Measurements from ENCODE around the gene LRP1-AS. TPM values are rescaled to one million over a fixed set of nuclear protein-coding genes. Genes with fewer than 3 reads are reported as not detected.
A peak's percentile ranks its signal among the peaks of the same experiment; 100 is the strongest.

Gene LRP1-AS
- total and polyA plus RNA-seq, 3 experiments from 2014 or later: not detected

DNA sequence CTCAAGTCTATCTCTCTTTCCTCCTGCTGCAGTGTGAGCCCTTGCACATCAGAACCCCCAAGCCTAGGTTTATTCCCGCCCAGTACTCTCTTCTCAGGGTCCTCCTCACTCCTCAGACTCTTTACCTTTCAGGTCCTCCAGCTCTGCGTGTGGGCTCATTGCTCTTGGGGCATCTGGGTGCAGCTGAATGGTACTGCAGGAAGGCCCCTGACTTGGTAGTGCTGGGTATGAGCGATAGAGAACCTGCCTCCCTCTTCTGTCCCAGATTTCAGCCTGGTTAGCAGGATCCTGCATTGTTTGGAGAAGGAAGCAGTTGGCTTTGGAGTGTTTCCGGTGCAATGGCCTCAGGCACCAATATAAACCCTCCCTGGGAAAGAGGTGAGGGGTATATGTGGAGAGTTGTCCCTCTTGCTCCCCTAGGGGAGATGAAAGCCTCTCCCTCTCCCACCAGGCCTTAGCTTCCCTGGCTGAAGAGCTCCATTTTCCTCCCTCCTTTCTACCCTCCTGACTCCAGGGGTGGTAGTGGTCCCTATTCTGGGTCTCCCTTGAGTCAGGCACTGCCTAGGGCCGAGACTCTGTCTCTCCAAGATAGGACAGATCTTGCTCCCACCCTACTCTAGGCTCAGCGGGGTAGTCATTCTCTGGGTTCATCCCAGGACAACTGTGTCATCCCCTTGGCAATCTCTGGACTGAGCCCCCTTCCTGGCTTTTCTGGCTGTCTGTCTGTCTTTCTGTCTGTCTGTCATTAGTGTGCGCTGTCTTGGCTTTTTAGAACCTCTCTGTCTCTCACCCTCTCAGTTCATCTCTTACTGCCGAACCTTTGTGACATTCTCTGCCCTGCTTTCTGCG lies 15.3 kb downstream of the LRP1-AS start:
- Mint-ChIP-seq H3K27me3 (peaks cover 3 to 6% of the 10 kb centered on the region in 2 donors), H3K9me3 (no peaks in the 10 kb centered on the region), H3K27ac (no peak overlapping the region), H3K36me3 (peaks cover 0 to 1% (median 0%) of the 10 kb centered on the region in 3 donors), H3K4me1 (peaks cover 3 to 9% (median 9%) of the 10 kb centered on the region in 3 donors), H3K4me3 (peak overlapping the region in 1 of 7 donors; percentile 27)
- Histone ChIP-seq H3K4me1 (ENCODE audit: insufficient read depth, low read length) (peaks cover 7% of the 10 kb centered on the region), H3K9me3 (ENCODE audit: low read length) (no peaks in the 10 kb centered on the region), H3K4me3 (ENCODE audit: low read length) (no peak overlapping the region), H3K27ac (ENCODE audit: low read depth, low read length) (no peak overlapping the region), H3K36me3 (ENCODE audit: insufficient read depth, low read length) (no peaks in the 10 kb centered on the region), H3K27me3 (ENCODE audit: insufficient read depth, low read length, poor library complexity, severe bottlenecking) (no peaks in the 10 kb centered on the region)
- POLR2A ChIA-PET: no interaction called here
- peak in 1 of 5 donors; percentile 29 for DNase-seq
- CTCF ChIA-PET: interaction anchor here (0.9 to 11.6 kb wide), 4 partner anchors 8 to 52 kb away, joined by 3 to 173 read pairs (median 3); no protein-coding TSS in a partner anchor

GRCh38 chr12:57130941-57131340 lies 16.5 kb downstream of the LRP1-AS start:
- H3K4me3 Mint-ChIP-seq: peak overlapping the region in 3 of 7 donors; percentile 2 to 69 (median 27)
- DNase-seq: peak in 1 of 5 donors; percentile 16
- peaks cover 6 to 11% (median 10%) of the 10 kb centered on the region in 3 donors for H3K4me1 Mint-ChIP-seq
- Histone ChIP-seq H3K9me3 (ENCODE audit: low read length) (no peaks in the 10 kb centered on the region), H3K27me3 (ENCODE audit: insufficient read depth, low read length, poor library complexity, severe bottlenecking) (no peaks in the 10 kb centered on the region), H3K4me1 (ENCODE audit: insufficient read depth, low read length) (peaks cover 11% of the 10 kb centered on the region), H3K4me3 (ENCODE audit: low read length) (no peak overlapping the region), H3K27ac (ENCODE audit: low read depth, low read length) (no peak overlapping the region), H3K36me3 (ENCODE audit: insufficient read depth, low read length) (no peaks in the 10 kb centered on the region)
- peaks cover 0 to 1% (median 0%) of the 10 kb centered on the region in 3 donors for H3K36me3 Mint-ChIP-seq
- POLR2A ChIA-PET: no interaction called here
- no peaks in the 10 kb centered on the region for H3K9me3 Mint-ChIP-seq
- peak overlapping the region in 2 of 8 donors; percentile 5 to 7 for H3K27ac Mint-ChIP-seq
- CTCF ChIA-PET: interaction anchor here (0.9 to 11.6 kb wide), 3 partner anchors 19 to 53 kb away, joined by 3 to 173 read pairs (median 6); partner anchors contain the start of gene STAT6
- peaks cover 3 to 8% of the 10 kb centered on the region in 2 donors for H3K27me3 Mint-ChIP-seq

GRCh38 chr12:57129889-57130288 lies 17.5 kb downstream of the LRP1-AS start:
- Mint-ChIP-seq H3K4me1 (peaks cover 6 to 11% (median 10%) of the 10 kb centered on the region in 3 donors), H3K9me3 (no peaks in the 10 kb centered on the region), H3K27me3 (peaks cover 3 to 8% of the 10 kb centered on the region in 2 donors), H3K36me3 (peaks cover 0 to 1% (median 0%) of the 10 kb centered on the region in 3 donors), H3K27ac (peak overlapping the region in 6 of 8 donors; percentile 6 to 89 (median 50)), H3K4me3 (peak overlapping the region; percentile 53 to 88 (median 68))
- ChIA-PET CTCF (interaction anchor here (1.0 to 11.6 kb wide), 3 partner anchors 18 to 127 kb away, joined by 3 to 173 read pairs (median 6); partner anchors contain the start of gene STAT6), POLR2A (no interaction called here)
- Histone ChIP-seq H3K27me3 (ENCODE audit: insufficient read depth, low read length, poor library complexity, severe bottlenecking) (no peaks in the 10 kb centered on the region), H3K9me3 (ENCODE audit: low read length) (no peaks in the 10 kb centered on the region), H3K4me3 (ENCODE audit: low read length) (no peak overlapping the region), H3K27ac (ENCODE audit: low read depth, low read length) (no peak overlapping the region), H3K36me3 (ENCODE audit: insufficient read depth, low read length) (no peaks in the 10 kb centered on the region), H3K4me1 (ENCODE audit: insufficient read depth, low read length) (peaks cover 11% of the 10 kb centered on the region)
- no peak for DNase-seq

- H3K4me1 Mint-ChIP-seq: peaks cover 7 to 11% (median 10%) of the 10 kb centered on the region in 3 donors
- Histone ChIP-seq H3K4me3 (ENCODE audit: low read length) (no peak overlapping the region), H3K36me3 (ENCODE audit: insufficient read depth, low read length) (no peaks in the 10 kb centered on the region), H3K27ac (ENCODE audit: low read depth, low read length) (no peak overlapping the region), H3K27me3 (ENCODE audit: insufficient read depth, low read length, poor library complexity, severe bottlenecking) (no peaks in the 10 kb centered on the region), H3K4me1 (ENCODE audit: insufficient read depth, low read length) (peaks cover 11% of the 10 kb centered on the region), H3K9me3 (ENCODE audit: low read length) (no peaks in the 10 kb centered on the region)
- ChIA-PET CTCF (interaction anchor here (1.0 to 11.6 kb wide), 3 partner anchors 18 to 127 kb away, joined by 3 to 173 read pairs (median 14); partner anchors contain the start of gene STAT6), POLR2A (interaction anchor here (2.0 kb wide), 1 partner anchor 18 kb away, joined by 9 read pairs; the partner anchor contains the start of gene STAT6)
- DNase-seq: peak in 1 of 5 donors; percentile 39
- peak overlapping the region; percentile 53 to 88 (median 77) for H3K4me3 Mint-ChIP-seq
- peaks cover 3 to 8% of the 10 kb centered on the region in 2 donors for H3K27me3 Mint-ChIP-seq
- H3K9me3 Mint-ChIP-seq: no peaks in the 10 kb centered on the region
- peak overlapping the region in 4 of 8 donors; percentile 8 to 89 (median 61) for H3K27ac Mint-ChIP-seq
- H3K36me3 Mint-ChIP-seq: peaks cover 0 to 1% (median 0%) of the 10 kb centered on the region in 3 donors
These were observed 18.0 kb downstream of the LRP1-AS start for GRCh38 chr12:57129321-57129842.

GRCh38 chr12:57128519-57129247 lies 18.7 kb downstream of the LRP1-AS start:
- no peaks in the 10 kb centered on the region for H3K27me3 ChIP-seq (ENCODE audit: insufficient read depth, low read length, poor library complexity, severe bottlenecking)
- POLR2A ChIA-PET: interaction anchor here (0.6 to 2.0 kb wide), 3 partner anchors 17 to 136 kb away, joined by 3 to 9 read pairs (median 5); partner anchors contain the start of gene STAT6

GRCh38 chr12:57127726-57128518 lies 19.5 kb downstream of the LRP1-AS start, which contains the start of gene LRP1:
Gene LRP1, plus strand, starts transcription at chr12:57128483. Its CDS starts 482 bp downstream, at chr12:57128965.
- no peak within 1 kb of the TSS for H3K27ac ChIP-seq (ENCODE audit: low read depth, low read length)
- DNase-seq: peak; percentile 59 to 85 (median 70)
- no peaks in the 10 kb centered on the region for H3K27me3 ChIP-seq (ENCODE audit: insufficient read depth, low read length, poor library complexity, severe bottlenecking)
- H3K9me3 ChIP-seq (ENCODE audit: low read length): no peaks in the 10 kb centered on the region
- Mint-ChIP-seq H3K36me3 (no peaks in the 10 kb centered on the region), H3K4me3 (peak within 1 kb of the TSS; percentile 85 to 97 (median 87)), H3K9me3 (no peaks in the 10 kb centered on the region), H3K27ac (peak within 1 kb of the TSS in 6 of 8 donors; percentile 21 to 95 (median 66)), H3K4me1 (peaks cover 11 to 12% (median 11%) of the 10 kb centered on the region in 3 donors), H3K27me3 (peaks cover 3 to 10% of the 10 kb centered on the region in 2 donors)
- no peaks in the 10 kb centered on the region for H3K36me3 ChIP-seq (ENCODE audit: insufficient read depth, low read length)
- CTCF ChIA-PET: interaction anchor here (0.8 to 11.6 kb wide), 9 partner anchors 12 to 97 kb away, joined by 3 to 173 read pairs (median 3); partner anchors contain the start of gene STAT6
- POLR2A ChIA-PET: interaction anchor here (0.6 to 2.0 kb wide), 3 partner anchors 16 to 137 kb away, joined by 3 to 9 read pairs (median 5); partner anchors contain the start of gene STAT6
- peak within 1 kb of the TSS; percentile 86 for H3K4me3 ChIP-seq (ENCODE audit: low read length)
- peaks cover 11% of the 10 kb centered on the region for H3K4me1 ChIP-seq (ENCODE audit: insufficient read depth, low read length)

More at GRCh38 chr12:57128519-57129247, 18.7 kb downstream of the LRP1-AS start:
- Mint-ChIP-seq H3K27me3 (peaks cover 3 to 9% of the 10 kb centered on the region in 2 donors), H3K4me3 (peak overlapping the region; percentile 85 to 97 (median 87)), H3K36me3 (no peaks in the 10 kb centered on the region), H3K27ac (peak overlapping the region in 1 of 8 donors; percentile 70), H3K4me1 (peaks cover 11 to 12% (median 11%) of the 10 kb centered on the region in 3 donors), H3K9me3 (no peaks in the 10 kb centered on the region)
- Histone ChIP-seq H3K36me3 (ENCODE audit: insufficient read depth, low read length) (no peaks in the 10 kb centered on the region), H3K27ac (ENCODE audit: low read depth, low read length) (no peak overlapping the region), H3K9me3 (ENCODE audit: low read length) (no peaks in the 10 kb centered on the region), H3K4me1 (ENCODE audit: insufficient read depth, low read length) (peaks cover 11% of the 10 kb centered on the region), H3K4me3 (ENCODE audit: low read length) (peak overlapping the region; percentile 86)
- no peak for DNase-seq
- CTCF ChIA-PET: interaction anchor here (0.8 to 11.6 kb wide), 9 partner anchors 13 to 96 kb away, joined by 3 to 173 read pairs (median 3); partner anchors contain the start of gene STAT6

Data from CD8-positive, alpha-beta memory T cell (primary cell).